Erythroblast (primary cell): ENCODE data around the gene RXFP1.

ENCODE experiments used
- GATA1 ChIP-seq: IDR thresholded peaks from 2 replicates; pipeline ENCODE4 v1.6.1; 2011; ENCODE audit warnings: low read depth, mild to moderate bottlenecking, control low read depth, low read length, moderate library complexity
- POLR2A ChIP-seq: IDR thresholded peaks from 2 replicates; pipeline ENCODE4 v1.6.1; 2011; ENCODE audit warnings: mild to moderate bottlenecking, low read length

DNA sequence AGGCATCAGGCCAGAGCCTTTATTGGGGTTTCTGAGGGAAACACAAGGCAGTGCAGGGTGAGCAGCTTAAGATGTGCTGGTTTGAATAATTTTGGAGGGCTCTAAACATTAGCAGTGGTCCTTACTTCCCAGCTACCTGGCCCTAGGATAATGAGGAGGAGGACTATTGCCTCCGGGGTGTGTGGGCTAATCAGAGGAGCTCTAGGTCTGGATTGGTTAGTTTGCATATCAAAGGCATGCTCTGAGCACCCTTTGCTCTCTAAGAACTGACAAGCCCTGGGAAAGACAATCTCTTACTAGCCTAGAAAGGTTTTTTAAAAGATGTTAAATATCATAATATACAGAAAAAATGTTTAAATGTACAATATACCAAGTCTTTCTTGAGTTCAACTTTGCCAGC, 58.4 kb downstream of the RXFP1 start:
- TF ChIP-seq POLR2A: no peak
- no peak for TF ChIP-seq GATA1
